Prostate gland (tissue), 2 donors: ENCODE data around the gene SMYD3.

ENCODE experiments used
- POLR2A ChIP-seq: fragments of 450-650 bp; IDR thresholded peaks from one replicate; pipeline ENCODE4 v1.6.1; 2016; ENCODE audit warnings: antibody characterized with exemption, mild to moderate bottlenecking
- POLR2AphosphoS5 ChIP-seq: sonication (generic); formaldehyde crosslinking; IDR thresholded peaks from one replicate; pipeline ENCODE4 v1.6.1; 2017; ENCODE audit warnings: antibody characterized with exemption
- TF ChIP-seq, protein P1 (sequence below), 4 experiments: fragments of 200-600 bp in 2 of 4; fragments of 450-650 bp in 2 of 4; sonication (generic) in 2 of 4; IDR thresholded peaks; 1 replicate in 3 of 4; 2 replicates in 1 of 4; pipeline ENCODE4 v1.5.1; 2016 to 2019; ENCODE audit warnings: antibody characterized with exemption in 4 of 4, mild to moderate bottlenecking in 2 of 4, moderate library complexity in 2 of 4

DNA sequence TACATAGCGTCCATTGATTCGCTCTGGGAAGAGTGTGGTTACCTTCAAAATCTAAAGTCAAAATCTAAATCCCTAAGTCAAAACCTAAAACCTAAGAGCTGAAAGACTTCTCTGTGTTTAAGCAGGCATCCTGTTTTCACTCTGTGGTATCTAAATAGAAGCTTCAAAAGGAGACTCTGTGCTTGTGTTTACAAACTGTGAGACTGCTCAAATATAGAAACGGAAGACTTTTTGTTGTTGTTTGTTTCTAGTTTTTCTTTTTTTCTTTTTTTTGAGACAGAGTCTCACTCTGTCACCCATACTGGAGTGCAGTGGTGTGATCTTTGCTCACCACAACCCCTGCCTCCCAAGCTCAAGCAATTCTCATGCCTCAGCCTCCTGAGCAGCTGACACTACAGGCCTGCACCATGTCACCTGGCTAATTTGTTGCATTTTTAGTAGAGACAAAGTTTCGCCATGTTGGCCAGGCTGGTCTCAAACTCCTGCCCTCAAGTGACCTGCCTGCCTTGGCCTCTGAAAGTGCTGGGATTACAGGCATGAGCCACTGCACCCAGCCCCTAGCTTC lies 425.9 kb downstream of the SMYD3 start:
- TF ChIP-seq, protein P1, sequence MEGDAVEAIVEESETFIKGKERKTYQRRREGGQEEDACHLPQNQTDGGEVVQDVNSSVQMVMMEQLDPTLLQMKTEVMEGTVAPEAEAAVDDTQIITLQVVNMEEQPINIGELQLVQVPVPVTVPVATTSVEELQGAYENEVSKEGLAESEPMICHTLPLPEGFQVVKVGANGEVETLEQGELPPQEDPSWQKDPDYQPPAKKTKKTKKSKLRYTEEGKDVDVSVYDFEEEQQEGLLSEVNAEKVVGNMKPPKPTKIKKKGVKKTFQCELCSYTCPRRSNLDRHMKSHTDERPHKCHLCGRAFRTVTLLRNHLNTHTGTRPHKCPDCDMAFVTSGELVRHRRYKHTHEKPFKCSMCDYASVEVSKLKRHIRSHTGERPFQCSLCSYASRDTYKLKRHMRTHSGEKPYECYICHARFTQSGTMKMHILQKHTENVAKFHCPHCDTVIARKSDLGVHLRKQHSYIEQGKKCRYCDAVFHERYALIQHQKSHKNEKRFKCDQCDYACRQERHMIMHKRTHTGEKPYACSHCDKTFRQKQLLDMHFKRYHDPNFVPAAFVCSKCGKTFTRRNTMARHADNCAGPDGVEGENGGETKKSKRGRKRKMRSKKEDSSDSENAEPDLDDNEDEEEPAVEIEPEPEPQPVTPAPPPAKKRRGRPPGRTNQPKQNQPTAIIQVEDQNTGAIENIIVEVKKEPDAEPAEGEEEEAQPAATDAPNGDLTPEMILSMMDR (IDR thresholded peaks at IDR 0.05) = no peak
- TF ChIP-seq POLR2A (no peak), POLR2AphosphoS5 (no peak)
